DOHH2 (cell line): ENCODE data around the gene WNT5B.
"Not testable (repeated sequence)": the region's sequence is repeated elsewhere in the genome, so short reads cannot be mapped to it uniquely, and the experiment has no call there.

ENCODE experiments used
- H3F3A ChIP-seq: fragments of 200-600 bp; sonication (generic), shearing (Covaris generic); 2 replicates; pipeline ENCODE4 v1.6.0; 2016; ENCODE audit warnings: antibody characterized with exemption, mild to moderate bottlenecking; ENCODE audit not compliant: control insufficient read depth, insufficient read depth
- H3K27ac ChIP-seq: fragments of 200-600 bp; sonication (generic); 2 replicates; pipeline ENCODE4 v1.5.1; 2014; ENCODE audit warnings: low read depth, mild to moderate bottlenecking, low read length, moderate library complexity
- H3K27me3 ChIP-seq: fragments of 200-600 bp; sonication (generic); 2 replicates; pipeline ENCODE4 v1.6.1; 2014; ENCODE audit warnings: mild to moderate bottlenecking, low read length, mixed read lengths; ENCODE audit not compliant: control insufficient read depth
- H3K36me3 ChIP-seq: fragments of 200-600 bp; sonication (generic); 2 replicates; pipeline ENCODE4 v1.6.1; 2014; ENCODE audit warnings: mild to moderate bottlenecking, low read length, moderate library complexity, mixed read lengths; ENCODE audit not compliant: control insufficient read depth
- H3K4me1 ChIP-seq: fragments of 200-600 bp; sonication (generic); 2 replicates; pipeline ENCODE4 v1.6.1; 2014; ENCODE audit warnings: mild to moderate bottlenecking, low read length, mixed read lengths; ENCODE audit not compliant: control insufficient read depth
- H3K4me2 ChIP-seq: fragments of 200-600 bp; sonication (generic); 2 replicates; pipeline ENCODE4 v1.6.0; 2014; ENCODE audit warnings: mild to moderate bottlenecking, low read length, moderate library complexity
- H3K4me3 ChIP-seq: fragments of 200-600 bp; sonication (generic); 2 replicates; pipeline ENCODE4 v1.5.1; 2014; ENCODE audit warnings: mild to moderate bottlenecking, low read length, mixed read lengths
- H3K79me2 ChIP-seq: fragments of 200-600 bp; sonication (generic); 2 replicates; pipeline ENCODE4 v1.6.1; 2014; ENCODE audit warnings: mild to moderate bottlenecking, low read length, mixed read lengths; ENCODE audit not compliant: control insufficient read depth
- H3K9me2 ChIP-seq: fragments of 200-600 bp; sonication (generic); replicated peaks from 2 replicates; pipeline ENCODE4 v1.6.1; 2014; ENCODE audit warnings: mild to moderate bottlenecking, low read length, mixed read lengths; ENCODE audit not compliant: control insufficient read depth
- H3K9me3 ChIP-seq: fragments of 200-600 bp; sonication (generic); 2 replicates; pipeline ENCODE4 v1.6.1; 2014; ENCODE audit warnings: antibody characterized with exemption, low read length, mixed read lengths; ENCODE audit not compliant: control insufficient read depth, insufficient read depth
- H4K20me1 ChIP-seq: fragments of 200-600 bp; sonication (generic); 2 replicates; pipeline ENCODE4 v1.6.0; 2014; ENCODE audit warnings: low read depth, mild to moderate bottlenecking, antibody characterized with exemption, low read length, moderate library complexity; ENCODE audit not compliant: control insufficient read depth, insufficient read depth
- CTCF ChIP-seq: fragments of 200-600 bp; sonication (generic); IDR thresholded peaks from one replicate; pipeline ENCODE4 v1.5.1; 2014; ENCODE audit warnings: antibody characterized with exemption, mild to moderate bottlenecking, low read depth, low read length; ENCODE audit not compliant: poor library complexity, severe bottlenecking
- EZH2phosphoT487 ChIP-seq: fragments of 200-600 bp; sonication (generic); IDR thresholded peaks from 2 replicates; pipeline ENCODE4 v1.6.1; 2017; ENCODE audit warnings: borderline replicate concordance, mild to moderate bottlenecking, antibody characterized with exemption, low read length, moderate library complexity, mixed read lengths

WNT5B gene

GRCh38 chr12:1598757-1599156 is 30.3 kb upstream of the WNT5B start:
- H3K9me3 ChIP-seq = no peaks in the 10 kb centered on the region
- no peaks in the 10 kb centered on the region for H3K36me3 ChIP-seq
- peaks cover 1% of the 10 kb centered on the region for H3K79me2 ChIP-seq
- H3K4me3 ChIP-seq = no peak overlapping the region
- H3K27ac ChIP-seq = no peak overlapping the region
- peaks cover 14% of the 10 kb centered on the region; the same call in 1 of the 2 replicates for H3F3A ChIP-seq
- no peak overlapping the region for H3K4me2 ChIP-seq
- TF ChIP-seq CTCF = no peak
- no peak for TF ChIP-seq EZH2phosphoT487
- H3K4me1 ChIP-seq = peaks cover 30% of the 10 kb centered on the region
- H3K27me3 ChIP-seq = no peaks in the 10 kb centered on the region
- no peaks in the 10 kb centered on the region for H4K20me1 ChIP-seq
- H3K9me2 ChIP-seq = no peaks in the 10 kb centered on the region

DNA sequence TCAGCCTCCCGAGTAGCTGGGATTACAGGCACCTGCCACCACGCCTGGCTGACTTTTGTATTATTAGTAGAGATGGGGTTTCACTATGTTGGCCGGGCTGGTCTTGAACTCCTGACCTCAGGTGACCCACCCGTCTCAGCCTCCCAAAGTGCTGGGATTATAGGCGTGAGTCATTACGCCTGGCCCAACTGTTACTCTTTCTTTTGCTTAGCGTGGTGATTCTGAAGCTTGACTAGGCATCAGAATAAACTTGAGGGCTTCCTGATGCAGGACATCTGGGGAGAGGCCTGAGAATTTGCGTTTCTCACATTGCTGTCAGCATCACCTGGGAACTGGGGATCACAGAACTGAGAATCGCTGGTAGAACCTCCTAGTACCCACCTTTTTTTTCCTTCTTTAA is 26.3 kb upstream of the WNT5B start:
- peaks cover 14% of the 10 kb centered on the region; the same call in 1 of the 2 replicates for H3F3A ChIP-seq

DNA sequence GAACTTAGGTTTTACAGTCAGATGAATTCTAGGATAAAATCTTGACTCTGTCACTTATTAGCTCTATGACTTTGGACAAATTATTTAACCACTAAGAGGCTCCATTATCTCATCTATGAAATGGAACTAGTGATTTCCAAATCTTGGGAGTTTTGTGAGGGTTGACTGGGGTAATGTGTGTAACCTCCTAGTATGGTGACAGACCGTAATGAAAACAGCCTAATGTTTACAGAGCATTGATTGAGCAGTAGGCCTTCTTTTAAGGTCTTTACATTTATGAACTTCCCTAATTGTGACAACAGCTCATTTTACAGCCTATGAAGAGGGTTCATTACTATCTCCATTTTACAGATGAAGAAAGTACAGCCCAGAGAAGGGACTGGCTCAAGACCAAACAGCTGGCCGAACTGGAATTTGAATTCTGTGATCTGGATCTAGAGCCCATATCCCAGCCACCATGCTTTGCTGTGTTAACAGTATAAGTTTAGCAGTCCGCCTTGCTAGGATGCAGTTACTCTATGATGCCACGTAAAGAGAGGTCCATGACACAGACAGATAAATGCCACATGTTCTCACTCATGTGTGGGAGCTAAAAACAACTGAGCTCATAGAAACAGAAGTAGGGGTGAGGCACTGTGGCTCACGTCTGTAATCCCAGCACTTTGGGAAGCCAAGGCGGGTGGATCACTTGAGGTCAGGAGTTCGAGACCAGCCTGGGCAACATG is 25.6 kb upstream of the WNT5B start:
- Histone ChIP-seq H3K79me2 (no peaks in the 10 kb centered on the region), H3K9me3 (no peaks in the 10 kb centered on the region), H3K27ac (no peak overlapping the region), H3K36me3 (no peaks in the 10 kb centered on the region), H3K9me2 (no peaks in the 10 kb centered on the region), H3F3A (peaks cover 14% of the 10 kb centered on the region; the same call in 1 of the 2 replicates), H3K4me3 (no peak overlapping the region), H3K4me2 (no peak overlapping the region), H3K4me1 (peaks cover 37% of the 10 kb centered on the region), H4K20me1 (no peaks in the 10 kb centered on the region), H3K27me3 (no peaks in the 10 kb centered on the region)
- no peak for TF ChIP-seq EZH2phosphoT487
- no peak for TF ChIP-seq CTCF

More for the DNA sequence above, 26.3 kb upstream of the WNT5B start:
- H3K4me3 ChIP-seq, H3K27ac ChIP-seq, H3K27me3 ChIP-seq, H3K79me2 ChIP-seq, H3K4me2 ChIP-seq, H3K9me2 ChIP-seq, H3K36me3 ChIP-seq, H3K9me3 ChIP-seq, H4K20me1 ChIP-seq: not testable (repeated sequence)
- peaks cover 30% of the 10 kb centered on the region for H3K4me1 ChIP-seq

GRCh38 chr12:1604464-1604863 is 24.6 kb upstream of the WNT5B start:
- H3K79me2 ChIP-seq = no peaks in the 10 kb centered on the region
- no peaks in the 10 kb centered on the region for H3K27me3 ChIP-seq
- no peak overlapping the region for H3K4me3 ChIP-seq
- TF ChIP-seq CTCF = no peak
- TF ChIP-seq EZH2phosphoT487 = no peak
- H3K36me3 ChIP-seq = no peaks in the 10 kb centered on the region
- no peaks in the 10 kb centered on the region for H4K20me1 ChIP-seq
- H3K9me2 ChIP-seq = no peaks in the 10 kb centered on the region
- H3K9me3 ChIP-seq = no peaks in the 10 kb centered on the region
- H3F3A ChIP-seq = peaks cover 14% of the 10 kb centered on the region; the same call in 1 of the 2 replicates
- no peak overlapping the region for H3K4me2 ChIP-seq
- H3K4me1 ChIP-seq = peaks cover 46% of the 10 kb centered on the region
- no peak overlapping the region for H3K27ac ChIP-seq
